DMS 273 treated with DMSO at 0.1 percent for 48 hours (cell line): ENCODE measurements around the gene ARHGEF3.
"Not testable (repeated sequence)": the region's sequence is repeated elsewhere in the genome, so short reads cannot be mapped to it uniquely, and the experiment has no call there.

ENCODE experiments used
- DNase-seq: peaks from one replicate; lab custom pipeline; 2025; lab: John Stamatoyannopoulos, UW

Gene ARHGEF3

DNA sequence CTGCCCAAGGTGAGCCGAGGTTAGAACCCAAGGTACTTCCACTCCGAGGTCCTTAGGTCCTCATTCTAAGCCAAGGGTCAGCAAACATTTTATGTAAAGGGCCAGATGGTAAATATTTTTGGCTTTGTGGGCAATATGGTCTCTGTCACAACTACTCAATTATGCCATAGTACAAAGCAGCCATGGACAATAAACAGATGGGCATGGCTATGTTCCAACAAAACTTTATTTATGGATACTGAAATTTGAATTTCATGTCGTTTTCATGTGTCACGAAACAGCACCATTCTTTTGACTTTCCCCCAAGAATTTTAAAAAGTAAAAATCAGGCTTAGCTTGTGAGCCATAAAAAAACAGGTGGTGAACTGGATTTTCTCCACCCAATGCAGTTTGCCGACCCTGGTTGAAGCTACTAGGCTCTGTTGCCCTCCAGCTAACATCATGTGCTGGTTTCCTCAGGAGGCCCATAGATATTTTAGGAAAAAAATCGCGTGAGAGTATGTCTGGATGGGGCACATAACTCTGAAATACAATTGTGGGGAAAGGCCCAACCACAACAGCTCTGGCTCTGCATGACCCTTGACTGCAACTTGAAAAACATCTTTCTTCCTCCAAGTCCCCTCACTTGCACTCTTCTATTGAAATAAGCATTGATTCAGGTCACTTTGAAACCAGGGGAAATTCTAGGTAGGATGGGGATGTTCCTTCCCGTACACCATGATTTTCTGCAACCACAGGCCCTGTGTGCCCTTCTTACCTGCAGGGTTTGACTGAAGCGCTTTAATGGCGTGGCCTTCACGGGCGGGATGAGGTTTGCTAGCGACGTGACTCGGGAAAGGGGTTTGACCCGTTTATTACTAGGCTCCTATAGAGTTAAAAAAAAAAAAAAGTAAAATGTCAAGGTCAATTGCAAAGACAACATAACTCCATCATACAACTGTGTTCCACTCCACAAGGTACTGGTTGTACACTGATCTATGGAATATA, 28.5 kb downstream of the ARHGEF3 start:
- DNase-seq, result no peak

DNA sequence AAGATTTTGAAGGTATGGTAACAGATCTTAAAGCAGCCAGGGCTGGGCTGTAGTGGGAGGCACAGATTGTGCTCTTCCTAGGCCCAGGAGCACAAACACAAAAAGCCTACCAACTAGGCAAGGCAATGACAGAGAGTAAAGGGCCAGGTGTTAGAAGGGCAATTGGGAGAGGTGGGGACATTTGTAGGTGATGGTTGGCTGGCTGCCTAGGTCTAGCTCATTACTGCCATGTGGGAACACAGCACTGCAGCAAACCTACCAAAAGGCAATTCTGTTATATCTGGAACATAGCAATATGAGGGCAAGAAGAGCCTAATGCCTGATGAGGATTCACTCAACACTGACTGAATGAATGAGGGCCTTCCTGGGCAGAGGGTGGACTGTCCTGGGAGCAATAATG, 30.4 kb downstream of the ARHGEF3 start:
- DNase-seq, result no peak

DNA sequence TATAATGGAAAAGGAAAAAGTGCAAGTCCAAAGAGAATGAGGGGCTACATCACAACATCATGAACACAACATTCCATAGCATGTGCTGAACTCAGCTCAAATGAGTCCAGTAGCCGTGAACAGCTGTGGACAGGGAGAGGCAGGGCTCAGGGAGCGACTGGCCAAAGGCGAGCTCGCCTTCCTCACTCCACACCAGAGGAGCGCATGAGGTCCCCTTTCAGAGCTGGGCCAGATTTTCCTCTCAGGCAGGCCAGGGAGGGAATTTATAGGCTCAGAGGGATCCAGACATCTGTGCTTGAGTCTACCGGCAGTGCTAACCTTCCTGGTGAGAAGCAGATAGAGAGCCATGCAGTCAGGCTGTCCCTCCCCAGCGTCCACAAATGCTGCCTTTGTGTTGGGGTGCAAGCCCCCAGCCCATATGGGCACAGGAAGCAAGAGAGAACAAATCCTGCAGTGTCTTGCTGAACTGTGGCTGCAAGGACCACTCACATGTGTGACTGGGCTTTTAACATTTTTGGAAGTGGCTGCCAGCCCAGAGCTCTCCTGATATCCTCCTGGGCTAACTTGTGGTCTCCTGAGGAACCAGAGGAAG, 32.5 kb downstream of the ARHGEF3 start:
- DNase-seq, result peak; percentile 47

DNA sequence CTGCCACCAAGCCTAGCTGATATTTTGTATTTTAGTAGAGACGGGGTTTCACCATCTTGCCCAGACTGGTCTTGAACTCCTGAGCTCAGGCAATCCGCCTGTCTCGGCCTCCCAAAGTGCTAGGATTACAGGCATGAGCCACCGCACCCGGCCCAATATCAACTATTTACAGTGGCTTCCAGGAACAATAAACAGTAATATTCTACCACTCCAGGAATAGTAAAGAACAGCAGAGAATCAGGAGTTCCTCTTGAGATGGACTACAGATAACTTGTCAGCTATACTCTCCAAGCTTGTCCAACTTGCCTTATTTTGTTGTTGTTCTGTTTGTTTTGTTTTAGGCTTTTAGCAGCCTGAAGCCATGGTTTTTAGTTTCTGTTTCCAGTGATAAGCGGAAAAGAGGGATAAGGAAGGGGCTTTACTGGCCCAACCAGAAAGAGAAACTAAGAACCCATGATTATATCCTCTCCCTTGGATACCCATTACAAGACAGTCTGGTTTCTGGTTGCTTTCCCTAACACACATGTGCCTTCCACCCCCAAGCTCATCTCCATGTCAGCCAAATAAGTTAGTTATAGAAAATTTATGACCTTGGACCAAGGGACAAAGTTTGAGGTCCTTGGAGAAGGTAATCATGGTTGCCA, 36.7 kb downstream of the ARHGEF3 start:
- DNase-seq, result no peak

DNA sequence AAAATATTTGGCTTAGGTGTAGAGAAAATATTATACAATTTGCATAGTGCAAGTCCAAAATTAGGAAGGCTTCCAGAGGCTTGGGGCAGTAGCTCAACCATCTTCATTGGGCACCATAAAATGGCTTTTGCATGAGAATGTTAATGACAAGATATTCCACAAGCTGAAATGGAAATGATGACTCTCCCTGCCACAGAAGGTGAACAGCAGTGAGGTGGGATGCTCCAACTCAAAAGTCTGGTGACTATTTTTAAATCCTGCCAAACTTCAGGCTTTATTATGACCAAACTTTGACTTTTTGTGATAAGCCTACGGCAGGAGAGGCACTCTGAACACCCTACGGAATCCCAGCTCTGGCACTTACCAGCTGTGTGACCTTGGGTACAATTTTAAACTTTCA, 37.6 kb downstream of the ARHGEF3 start:
- no peak for DNase-seq

DNA sequence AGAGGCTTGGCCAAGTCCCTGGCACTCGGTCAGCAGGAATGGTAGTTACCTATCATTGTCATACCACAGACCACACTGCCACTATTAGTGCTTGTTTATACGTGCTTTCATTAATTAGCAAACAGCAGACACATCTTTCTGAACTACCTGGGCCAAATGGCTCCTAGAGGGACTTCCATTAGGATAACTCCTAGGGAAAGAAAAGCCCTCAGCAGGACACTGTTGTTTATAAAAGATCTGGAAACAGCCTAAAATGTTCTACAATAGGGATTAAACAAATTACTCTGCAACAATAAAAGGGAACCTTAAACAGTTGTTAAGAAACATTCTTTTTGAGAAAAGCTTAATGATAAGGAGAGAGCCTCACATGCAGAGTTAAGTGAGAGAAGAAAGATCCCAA, 38.5 kb downstream of the ARHGEF3 start:
- DNase-seq, result no peak

DNA sequence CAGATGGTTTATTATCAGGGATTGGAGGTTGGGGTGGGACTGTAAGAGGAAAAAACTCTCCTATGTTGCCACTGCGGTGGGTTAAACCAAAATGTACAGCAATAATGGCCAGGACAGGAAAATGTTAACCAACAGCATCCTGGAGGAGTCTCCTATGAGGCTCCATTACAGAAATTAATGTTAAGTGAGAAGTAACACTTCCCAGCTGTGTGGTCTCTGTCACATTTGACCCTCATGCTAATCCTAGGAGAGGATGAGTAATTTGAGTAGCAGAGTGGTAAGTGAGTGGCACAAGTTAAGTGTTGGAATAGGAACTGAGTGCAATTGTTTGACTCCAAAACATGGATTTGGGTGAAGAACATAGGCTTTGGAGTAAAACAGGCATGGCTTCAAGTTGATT, 39.0 kb downstream of the ARHGEF3 start:
- peak; percentile 22 for DNase-seq

DNA sequence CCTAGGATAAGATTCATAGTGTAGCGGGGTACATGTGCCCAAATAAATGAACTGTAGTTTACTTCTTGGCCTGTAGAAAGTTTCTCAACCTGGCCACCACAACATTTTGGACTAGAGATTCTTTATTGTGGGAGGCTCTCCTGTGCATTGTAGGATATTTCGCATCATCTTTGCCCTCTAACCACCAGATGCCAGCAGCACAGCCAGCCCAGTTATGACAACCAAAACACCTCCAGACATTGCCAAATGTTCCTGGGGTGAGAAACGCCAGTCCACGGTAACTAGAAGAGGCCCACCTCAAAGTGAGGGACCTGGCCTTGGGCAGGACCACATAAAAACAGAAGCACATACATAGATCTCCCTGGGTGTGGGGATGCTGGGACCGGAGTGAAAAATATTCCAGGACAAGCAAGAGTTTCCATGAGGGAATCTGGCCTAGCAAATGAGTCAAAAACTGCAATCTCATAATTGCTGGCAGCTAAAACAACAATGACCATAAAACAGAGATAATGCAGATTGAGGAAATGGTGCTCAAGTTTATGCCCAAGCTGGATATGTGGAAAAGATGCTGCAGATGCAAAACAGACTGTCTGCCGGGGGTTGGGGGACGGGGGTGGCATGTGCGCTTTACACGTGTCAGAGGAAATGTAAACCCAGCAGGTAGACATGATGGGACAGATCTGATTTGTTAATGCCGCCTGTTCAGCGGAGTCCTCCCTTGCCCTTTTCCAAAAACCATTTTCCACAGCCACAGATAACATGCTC, 39.7 kb downstream of the ARHGEF3 start:
- no peak for DNase-seq

DNA sequence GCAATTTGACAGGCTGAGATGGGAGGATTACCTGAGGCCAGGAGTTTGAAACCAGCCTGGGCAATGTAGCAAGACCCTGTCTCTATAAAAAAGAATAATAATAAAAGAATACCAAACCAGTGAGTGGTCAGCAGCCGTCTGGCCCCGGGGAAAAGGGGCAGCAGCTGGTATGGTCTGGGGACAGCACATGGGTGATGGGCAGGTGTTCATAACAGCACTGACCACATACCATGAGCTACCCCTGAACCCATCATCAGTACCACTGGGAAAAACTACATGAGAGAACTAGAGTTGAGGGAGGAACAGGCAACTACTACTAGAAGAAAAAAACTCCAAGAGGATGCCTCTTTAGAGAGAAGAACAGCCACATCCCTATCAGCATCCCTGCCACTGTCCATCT, 40.7 kb downstream of the ARHGEF3 start:
- DNase-seq, result no peak

DNA sequence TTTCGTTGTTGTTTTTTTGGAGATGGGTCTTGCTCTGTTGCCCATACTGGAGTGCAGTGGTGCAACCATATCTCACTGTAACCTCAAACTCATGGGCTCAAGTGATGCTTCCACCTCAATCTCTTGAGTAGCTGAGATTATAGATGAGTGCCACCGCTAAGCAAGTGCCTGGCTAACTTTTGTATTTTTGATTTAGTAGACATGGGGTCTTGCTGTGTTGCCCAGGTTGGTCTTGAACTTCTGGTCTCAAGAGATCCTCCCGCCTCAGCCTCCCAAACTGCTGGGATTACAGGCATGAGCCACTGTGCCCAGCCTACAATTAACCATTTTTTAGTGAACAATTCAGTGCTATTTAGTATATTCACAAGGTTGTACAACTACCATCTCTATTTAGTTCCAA, 42.2 kb downstream of the ARHGEF3 start:
- no peak for DNase-seq

DNA sequence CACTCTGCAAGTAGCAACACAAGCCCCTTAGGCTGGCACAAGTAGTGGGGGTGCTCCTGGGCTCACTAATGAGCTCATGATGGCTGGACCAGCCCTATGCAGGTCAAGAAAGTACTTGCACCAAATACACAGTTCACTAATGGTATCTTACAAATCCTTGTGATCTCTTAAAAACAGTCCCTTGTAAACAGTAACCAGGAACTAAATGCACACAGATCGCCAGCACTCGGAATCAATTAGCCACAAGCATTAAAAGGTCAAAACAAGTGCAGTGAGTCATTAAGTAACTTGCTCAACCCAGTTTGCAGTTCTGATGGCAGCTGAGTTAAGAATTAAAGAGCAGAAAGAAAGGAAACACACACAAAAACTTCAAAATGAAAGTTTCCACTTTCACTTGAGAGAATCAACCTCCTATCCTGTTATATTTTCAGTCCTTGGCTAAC, 43.2 kb downstream of the ARHGEF3 start:
- no peak for DNase-seq

DNA sequence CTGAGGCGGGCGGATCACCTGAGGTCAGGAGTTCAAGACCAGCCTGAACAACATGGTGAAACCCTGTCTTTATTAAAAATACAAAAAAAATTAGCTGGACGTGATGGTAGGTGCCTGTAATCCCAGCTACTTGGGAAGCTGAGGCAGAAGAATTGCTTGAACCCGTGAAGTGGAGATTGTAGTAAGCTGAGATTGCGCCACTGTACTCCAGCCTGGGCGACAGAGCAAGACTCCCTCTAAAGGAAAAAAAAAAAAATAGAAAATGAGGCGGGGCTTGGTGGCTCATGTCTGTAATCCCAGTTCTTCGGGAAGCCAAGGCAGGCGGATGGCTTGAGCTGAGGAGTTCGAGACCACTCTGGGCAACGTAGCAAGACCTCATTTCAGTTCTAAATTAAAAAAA, 43.7 kb downstream of the ARHGEF3 start:
- DNase-seq, result not testable (repeated sequence)

DNA sequence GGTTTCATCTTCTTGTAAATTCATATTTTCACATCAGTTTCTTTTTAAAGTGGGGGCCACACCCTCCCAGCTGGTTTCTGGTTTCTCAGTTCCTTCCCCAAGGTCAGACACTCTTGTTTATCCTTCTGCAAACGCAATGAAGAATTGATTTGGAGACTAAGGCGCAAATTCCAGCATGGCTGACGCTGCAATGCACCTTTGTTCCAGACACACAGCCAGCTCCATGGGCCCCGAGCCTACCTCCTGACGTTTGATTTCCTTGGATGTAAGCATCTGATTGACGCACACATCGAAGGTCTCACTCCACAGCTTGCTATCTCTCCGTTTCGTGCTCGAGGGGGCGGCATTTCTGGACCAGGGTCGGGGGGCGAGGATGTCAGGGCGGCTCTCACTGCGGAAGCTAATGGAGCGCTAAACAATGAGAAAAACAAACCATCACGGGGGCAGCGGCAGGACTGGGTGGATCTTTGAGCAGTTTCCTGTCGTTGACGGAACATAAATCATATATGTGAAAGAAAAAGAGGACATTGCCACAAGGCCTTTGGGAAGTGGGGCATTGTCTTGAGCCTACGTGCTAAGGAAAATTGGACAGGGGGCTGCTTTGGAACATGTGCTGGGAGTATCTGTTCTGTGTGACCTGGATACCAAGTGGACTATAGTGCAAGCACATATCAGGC, 46.9 kb downstream of the ARHGEF3 start:
- no peak for DNase-seq

DNA sequence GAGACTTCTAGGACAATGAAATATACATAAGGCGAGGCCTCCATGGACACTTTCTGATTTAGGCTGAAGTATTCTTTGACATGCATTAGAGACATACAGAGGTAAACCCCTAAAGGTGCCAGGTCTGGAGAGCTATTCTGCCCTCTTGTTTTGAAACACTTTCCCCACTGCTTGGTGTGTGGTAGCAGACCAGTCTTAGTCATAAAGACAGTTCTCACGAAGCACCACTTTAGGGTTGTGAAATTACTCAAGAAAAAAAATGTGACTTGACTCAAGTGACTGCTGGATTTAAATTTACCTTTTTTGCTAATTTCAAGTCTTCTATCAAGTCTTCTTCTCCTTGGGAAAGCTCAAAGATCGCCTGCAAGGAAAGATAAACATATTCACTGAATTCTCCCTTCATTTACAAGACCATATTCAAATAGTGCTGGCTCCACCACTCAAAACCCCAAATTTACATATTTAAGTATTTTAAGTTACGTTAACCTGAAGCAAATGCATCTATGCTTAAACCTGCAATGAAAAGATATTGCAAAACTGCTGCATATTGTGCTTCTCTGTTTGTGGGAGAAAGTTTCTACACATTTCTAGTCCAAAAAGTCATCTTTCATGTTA, 48.4 kb downstream of the ARHGEF3 start:
- no peak for DNase-seq

DNA sequence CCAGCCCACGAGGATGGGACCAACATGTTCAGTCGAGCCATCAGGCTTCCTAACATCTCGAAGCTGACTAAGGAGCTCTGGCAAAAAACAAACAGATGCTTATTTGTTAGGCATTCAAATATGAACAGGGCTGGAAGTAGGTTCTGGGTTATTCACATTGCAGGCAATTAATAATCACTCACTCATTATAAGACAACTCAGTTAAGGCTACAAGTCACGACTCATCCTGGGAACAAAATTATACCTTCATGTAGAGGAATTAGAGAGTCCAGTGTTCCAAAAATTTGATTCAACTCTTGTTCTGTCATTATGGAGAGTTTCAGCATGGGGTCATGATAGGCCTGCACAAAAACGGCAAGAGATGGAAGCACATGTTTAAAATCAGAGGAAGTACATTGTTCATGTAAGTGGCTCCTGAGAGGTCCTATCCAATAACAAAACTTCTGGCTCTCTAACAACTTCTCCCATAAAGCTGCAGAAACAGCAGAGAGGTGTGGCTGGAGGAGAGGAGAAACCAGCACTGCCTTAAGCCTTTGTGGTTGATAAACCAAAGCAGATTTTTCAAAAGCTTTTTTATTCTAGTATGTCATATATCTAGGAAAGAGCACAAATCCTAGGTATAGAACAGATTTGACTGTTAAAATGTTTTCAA, 50.6 kb downstream of the ARHGEF3 start:
- no peak for DNase-seq

DNA sequence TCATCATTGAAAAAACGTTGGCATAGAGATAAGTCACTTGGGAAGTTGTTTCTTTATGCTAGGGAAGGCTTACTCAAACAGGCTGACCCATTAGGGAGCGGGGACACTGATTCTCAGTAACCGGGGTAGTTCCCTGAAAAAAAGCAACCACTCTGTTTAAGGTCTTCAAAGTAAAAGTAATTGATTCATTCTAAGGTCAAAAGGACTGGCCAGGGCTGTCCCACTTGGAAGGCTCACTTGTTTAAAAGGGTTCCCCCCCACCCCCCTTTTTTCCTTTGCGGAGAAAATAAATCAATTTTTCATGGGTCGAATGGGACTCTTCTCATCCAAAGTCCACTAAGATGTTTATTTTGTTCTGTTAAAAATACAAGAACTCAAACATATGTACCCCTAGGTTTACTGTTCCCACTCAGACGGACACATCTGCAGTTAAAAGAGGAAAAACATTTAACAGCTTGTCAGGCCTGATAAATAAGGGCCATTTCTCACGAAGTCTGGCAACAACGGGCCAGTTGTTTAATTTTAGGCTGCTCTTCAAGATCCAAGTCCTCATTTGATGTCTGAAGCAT, 53.0 kb downstream of the ARHGEF3 start:
- DNase-seq, result no peak

DNA sequence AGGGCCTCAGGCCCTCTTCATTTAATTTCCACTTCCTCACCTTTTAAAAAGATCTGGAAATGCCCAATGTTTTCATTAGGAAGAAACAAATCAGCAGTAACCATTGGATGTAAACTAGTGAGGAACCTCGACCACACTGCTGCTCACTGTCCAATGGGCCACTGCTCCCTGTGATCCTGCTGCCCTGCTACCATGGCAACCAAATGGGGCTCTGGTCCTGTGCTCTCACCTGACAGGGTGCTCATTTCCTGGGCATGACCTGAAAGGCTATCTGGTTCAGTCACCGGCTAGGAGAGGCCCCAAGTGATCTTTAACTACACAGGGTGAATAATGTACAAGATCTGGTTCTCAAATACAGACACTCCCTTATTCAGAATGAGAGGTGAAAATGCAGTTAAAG, 54.6 kb downstream of the ARHGEF3 start:
- no peak for DNase-seq

DNA sequence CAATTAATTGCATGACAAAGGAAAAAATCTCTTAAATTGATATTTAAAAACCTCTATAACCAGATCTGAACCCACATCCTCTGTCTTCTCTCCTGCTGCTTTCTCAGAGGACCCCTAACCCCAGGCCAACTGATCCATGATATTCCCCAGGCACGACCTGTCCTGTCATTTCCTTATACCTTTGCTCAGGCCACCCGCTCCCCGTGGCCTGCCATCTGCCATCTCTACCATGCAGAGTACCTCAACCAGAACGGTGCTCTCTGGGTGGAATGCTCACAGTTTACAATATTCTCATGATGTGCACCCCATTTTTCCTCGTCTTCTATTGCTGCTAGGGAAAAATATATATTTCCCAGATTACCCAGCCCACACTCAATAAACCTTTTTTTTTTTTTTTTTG, 57.7 kb downstream of the ARHGEF3 start:
- no peak for DNase-seq

DNA sequence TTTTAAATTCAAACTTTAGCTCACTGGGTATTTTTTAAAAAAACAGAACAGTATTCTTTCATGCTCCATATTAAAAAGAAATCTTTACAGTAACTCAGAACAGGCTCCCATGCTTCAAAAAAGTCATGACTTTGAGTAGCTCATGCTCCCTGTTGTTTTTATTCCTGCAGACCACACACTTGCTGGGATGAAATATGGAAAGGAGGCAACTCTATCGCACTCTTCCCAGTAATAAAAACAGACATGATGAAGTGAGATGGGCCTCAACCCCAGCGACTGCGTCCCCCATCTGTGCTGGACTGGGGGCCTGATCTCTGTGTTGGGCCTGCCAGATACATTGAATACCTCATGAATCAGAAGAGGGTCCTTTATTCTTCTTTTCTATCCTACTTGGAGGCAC, 58.9 kb downstream of the ARHGEF3 start:
- no peak for DNase-seq

DNA sequence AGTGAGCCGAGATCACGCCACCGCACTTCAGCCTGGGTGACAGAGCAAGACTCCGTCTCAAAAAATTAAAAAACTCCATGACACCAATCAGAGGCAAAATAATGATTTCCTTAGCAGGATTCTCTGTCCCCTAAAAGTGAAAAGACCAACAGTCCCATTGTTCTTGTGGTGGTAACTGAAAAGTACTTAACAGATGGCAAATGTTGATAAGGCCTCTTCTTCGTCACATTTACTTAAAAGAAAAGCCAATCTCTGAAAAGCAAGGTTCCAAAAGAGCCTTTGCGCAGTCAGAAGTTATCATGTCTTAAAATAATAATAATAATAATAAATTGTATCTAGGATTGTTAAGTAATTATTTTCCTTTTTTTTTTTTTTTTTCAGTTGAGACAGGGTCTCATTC, 62.7 kb downstream of the ARHGEF3 start:
- DNase-seq, result no peak
